Tibial artery (tissue), 4 donors: Measurements from ENCODE around the gene LAYN.

Experiments
- DNase-seq, 2 donors: peaks; one replicate each; pipeline ENCODE4 v3.0.0-alpha.2; 2019
- H3K27ac ChIP-seq, 2 donors: fragments of 200-600 bp; sonication (generic) in 1 of 2; 1 replicate in 1 of 2; 2 replicates in 1 of 2; pipeline ENCODE4 v1.5.1; 2018 to 2019; ENCODE audit warnings: mild to moderate bottlenecking in 1 of 2
- H3K27me3 ChIP-seq, 2 donors: fragments of 200-600 bp; sonication (generic) in 1 of 2; one replicate each; pipeline versions ENCODE4 v1.5.1 to v1.6.0; 2016 to 2019
- H3K36me3 ChIP-seq, 3 donors: fragments of 200-600 bp; sonication (generic) in 2 of 3; one replicate each; pipeline ENCODE4 v1.5.1; 2016 to 2019; ENCODE audit warnings: mild to moderate bottlenecking in 2 of 3
- H3K4me1 ChIP-seq, 4 donors: fragments of 200-600 bp; sonication (generic) in 2 of 4; 1 replicate in 3 of 4; 2 replicates in 1 of 4; pipeline ENCODE4 v1.5.1; 2016 to 2019
- H3K4me3 ChIP-seq, 2 donors: fragments of 200-600 bp; sonication (generic) in 1 of 2; 1 replicate in 1 of 2; 2 replicates in 1 of 2; pipeline ENCODE4 v1.5.1; 2018 to 2019; ENCODE audit warnings: mild to moderate bottlenecking in 2 of 2
- H3K9me3 ChIP-seq, 3 donors: fragments of 200-600 bp; sonication (generic) in 1 of 3; one replicate each; pipeline ENCODE4 v1.5.1; 2016 to 2019
- intact Hi-C: fragments of 100-400 bp; cut with DNase I; formaldehyde crosslinking; loops from one replicate; pipeline ENCODE4 v1.15.0; 2023; ENCODE audit warnings: low total_unique reads
- TF ChIP-seq, protein P1 (sequence below), 2 experiments: fragments of 200-600 bp in 1 of 2; fragments of 450-650 bp in 1 of 2; IDR thresholded peaks; one replicate each; pipeline ENCODE4 v1.5.1; 2017 to 2019; ENCODE audit warnings: antibody characterized with exemption in 2 of 2, mild to moderate bottlenecking in 1 of 2, moderate library complexity in 1 of 2

The LAYN gene

GRCh38 chr11:111549196-111549868 is 8.8 kb downstream of the LAYN start:
- TF ChIP-seq, protein P1, sequence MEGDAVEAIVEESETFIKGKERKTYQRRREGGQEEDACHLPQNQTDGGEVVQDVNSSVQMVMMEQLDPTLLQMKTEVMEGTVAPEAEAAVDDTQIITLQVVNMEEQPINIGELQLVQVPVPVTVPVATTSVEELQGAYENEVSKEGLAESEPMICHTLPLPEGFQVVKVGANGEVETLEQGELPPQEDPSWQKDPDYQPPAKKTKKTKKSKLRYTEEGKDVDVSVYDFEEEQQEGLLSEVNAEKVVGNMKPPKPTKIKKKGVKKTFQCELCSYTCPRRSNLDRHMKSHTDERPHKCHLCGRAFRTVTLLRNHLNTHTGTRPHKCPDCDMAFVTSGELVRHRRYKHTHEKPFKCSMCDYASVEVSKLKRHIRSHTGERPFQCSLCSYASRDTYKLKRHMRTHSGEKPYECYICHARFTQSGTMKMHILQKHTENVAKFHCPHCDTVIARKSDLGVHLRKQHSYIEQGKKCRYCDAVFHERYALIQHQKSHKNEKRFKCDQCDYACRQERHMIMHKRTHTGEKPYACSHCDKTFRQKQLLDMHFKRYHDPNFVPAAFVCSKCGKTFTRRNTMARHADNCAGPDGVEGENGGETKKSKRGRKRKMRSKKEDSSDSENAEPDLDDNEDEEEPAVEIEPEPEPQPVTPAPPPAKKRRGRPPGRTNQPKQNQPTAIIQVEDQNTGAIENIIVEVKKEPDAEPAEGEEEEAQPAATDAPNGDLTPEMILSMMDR (IDR thresholded peaks at IDR 0.05): no peak
- Histone ChIP-seq H3K4me3 (no peak overlapping the region), H3K9me3 (no peaks in the 10 kb centered on the region), H3K27me3 (no peaks in the 10 kb centered on the region), H3K4me1 (no peaks in the 10 kb centered on the region), H3K27ac (no peak overlapping the region), H3K36me3 (peaks cover 0 to 52% (median 0%) of the 10 kb centered on the region in 3 donors)
- DNase-seq: no peak
- intact Hi-C loops: no loop called here

GRCh38 chr11:111549869-111550203 is 9.3 kb downstream of the LAYN start:
- Histone ChIP-seq H3K27me3 (no peaks in the 10 kb centered on the region), H3K27ac (no peak overlapping the region), H3K4me1 (peaks cover 0 to under 1% (median 0%) of the 10 kb centered on the region in 4 donors), H3K4me3 (no peak overlapping the region), H3K9me3 (no peaks in the 10 kb centered on the region), H3K36me3 (peaks cover 0 to 53% (median 0%) of the 10 kb centered on the region in 3 donors)
- DNase-seq: no peak
- TF ChIP-seq, protein P1 (IDR thresholded peaks at IDR 0.05): no peak
- intact Hi-C loops: no loop called here

GRCh38 chr11:111550258-111550657 is 9.7 kb downstream of the LAYN start:
- Histone ChIP-seq H3K36me3 (peaks cover 0 to 53% (median 0%) of the 10 kb centered on the region in 3 donors), H3K4me3 (no peak overlapping the region), H3K27me3 (no peaks in the 10 kb centered on the region), H3K27ac (no peak overlapping the region), H3K4me1 (peaks cover 0 to 5% (median 0%) of the 10 kb centered on the region in 4 donors), H3K9me3 (no peaks in the 10 kb centered on the region)
- no peak for DNase-seq
- intact Hi-C loops: no loop called here
- TF ChIP-seq, protein P1 (IDR thresholded peaks at IDR 0.05): no peak

GRCh38 chr11:111554532-111554931 is 14.0 kb downstream of the LAYN start:
- intact Hi-C loops: no loop called here
- TF ChIP-seq, protein P1 (IDR thresholded peaks at IDR 0.05): no peak
- Histone ChIP-seq H3K4me1 (peaks cover 0 to 21% (median 0%) of the 10 kb centered on the region in 4 donors), H3K9me3 (no peaks in the 10 kb centered on the region), H3K4me3 (no peak overlapping the region), H3K36me3 (peaks cover 0 to 17% (median 10%) of the 10 kb centered on the region in 3 donors), H3K27ac (no peak overlapping the region), H3K27me3 (no peaks in the 10 kb centered on the region)
- no peak for DNase-seq

DNA sequence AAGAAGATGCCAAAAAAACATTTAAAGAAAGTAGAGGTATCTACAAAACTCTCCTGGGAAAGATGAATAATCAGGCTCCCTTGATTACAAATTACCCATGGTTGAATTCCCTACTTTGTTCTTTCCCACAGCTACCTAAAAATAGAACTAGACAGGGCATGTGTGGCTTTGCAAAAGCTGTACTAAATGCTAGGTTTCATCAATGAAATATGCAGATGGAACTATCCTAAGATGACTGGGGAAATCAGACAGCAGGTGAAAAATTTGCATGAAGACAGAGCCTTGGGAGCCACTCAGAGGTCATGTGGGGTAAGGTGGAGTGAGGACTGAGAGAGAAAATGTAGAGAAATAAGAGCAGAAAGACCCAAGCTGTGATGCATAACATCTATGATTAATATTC is 14.7 kb downstream of the LAYN start:
- Histone ChIP-seq H3K36me3 (peaks cover 0 to 17% (median 16%) of the 10 kb centered on the region in 3 donors), H3K4me3 (no peak overlapping the region), H3K27ac (no peak overlapping the region), H3K27me3 (no peaks in the 10 kb centered on the region), H3K4me1 (peaks cover 0 to 21% (median 0%) of the 10 kb centered on the region in 4 donors), H3K9me3 (no peaks in the 10 kb centered on the region)
- TF ChIP-seq, protein P1 (IDR thresholded peaks at IDR 0.05): no peak
- intact Hi-C loops: no loop called here
- DNase-seq: no peak
